ENCODE results near the gene TIPRL.

DNA sequence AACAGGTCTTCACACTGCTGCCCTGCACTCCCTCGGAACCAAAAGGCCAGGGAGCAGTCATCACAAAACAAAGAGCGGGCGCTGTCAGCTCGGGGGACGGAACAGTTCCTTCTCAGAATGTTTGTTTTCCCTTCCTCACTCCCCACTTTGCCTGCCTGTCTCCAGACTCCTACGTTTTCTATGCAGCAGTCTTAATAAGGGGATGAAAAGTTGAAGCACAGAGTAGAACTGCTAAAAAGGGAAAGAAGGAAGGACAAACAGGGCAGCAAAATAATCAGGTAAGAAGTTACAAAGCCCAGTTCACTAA lies 41.3 kb upstream of the TIPRL start:
- no peak for TF ChIP-seq POLR2A (IDR thresholded peaks at IDR 0.05)
- TF ChIP-seq, protein P1, sequence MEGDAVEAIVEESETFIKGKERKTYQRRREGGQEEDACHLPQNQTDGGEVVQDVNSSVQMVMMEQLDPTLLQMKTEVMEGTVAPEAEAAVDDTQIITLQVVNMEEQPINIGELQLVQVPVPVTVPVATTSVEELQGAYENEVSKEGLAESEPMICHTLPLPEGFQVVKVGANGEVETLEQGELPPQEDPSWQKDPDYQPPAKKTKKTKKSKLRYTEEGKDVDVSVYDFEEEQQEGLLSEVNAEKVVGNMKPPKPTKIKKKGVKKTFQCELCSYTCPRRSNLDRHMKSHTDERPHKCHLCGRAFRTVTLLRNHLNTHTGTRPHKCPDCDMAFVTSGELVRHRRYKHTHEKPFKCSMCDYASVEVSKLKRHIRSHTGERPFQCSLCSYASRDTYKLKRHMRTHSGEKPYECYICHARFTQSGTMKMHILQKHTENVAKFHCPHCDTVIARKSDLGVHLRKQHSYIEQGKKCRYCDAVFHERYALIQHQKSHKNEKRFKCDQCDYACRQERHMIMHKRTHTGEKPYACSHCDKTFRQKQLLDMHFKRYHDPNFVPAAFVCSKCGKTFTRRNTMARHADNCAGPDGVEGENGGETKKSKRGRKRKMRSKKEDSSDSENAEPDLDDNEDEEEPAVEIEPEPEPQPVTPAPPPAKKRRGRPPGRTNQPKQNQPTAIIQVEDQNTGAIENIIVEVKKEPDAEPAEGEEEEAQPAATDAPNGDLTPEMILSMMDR (IDR thresholded peaks at IDR 0.05) = no peak
- peak in 1 of 2 donors; percentile 6 for TF ChIP-seq POLR2AphosphoS5 (IDR thresholded peaks at IDR 0.05; ENCODE audit: insufficient read depth in 1 of 2, low read depth in 1 of 2)
